Measurements from ENCODE around the gene PDSS2. TPM values are rescaled to one million over a fixed set of nuclear protein-coding genes. Genes with fewer than 3 reads are reported as not detected.
A peak's percentile ranks its signal among the peaks of the same experiment; 100 is the strongest.
"Not testable (repeated sequence)": the region's sequence is repeated elsewhere in the genome, so short reads cannot be mapped to it uniquely, and the experiment has no call there.

Gene PDSS2
- total and polyA plus RNA-seq, 7 donors = 4.7 to 16.7 (median 9.3) TPM

- no peak for DNase-seq
- 96 to 97% (median 97%) methylated on average over 7 of the region's 7 CpGs for WGBS, 3 donors
Measured at GRCh38 chr6:107198631-107199416, 260.5 kb downstream of the PDSS2 start.

GRCh38 chr6:107196152-107196551 lies 263.2 kb downstream of the PDSS2 start:
- Histone ChIP-seq H3K4me1 (peaks cover 7% of the 10 kb centered on the region), H3K4me3 (no peak overlapping the region), H3K9me3 (no peaks in the 10 kb centered on the region), H3K27ac (no peak overlapping the region), H3K27me3 (ENCODE audit: insufficient read depth in 3 of 3, low read length in 2 of 3) (no peaks in the 10 kb centered on the region), H3K36me3 (ENCODE audit: insufficient read depth in 1 of 2, low read depth in 1 of 2) (no peaks in the 10 kb centered on the region)
- intact Hi-C loops (cut with DNase I) = no loop called here
- no peak for ATAC-seq
- WGBS, 3 donors = 72 to 80% (median 79%) methylated on average over 3 of the region's 3 CpGs
- TF ChIP-seq CTCF (IDR thresholded peaks at IDR 0.05) = no peak
- no peak for DNase-seq

More at GRCh38 chr6:107198631-107199416, 260.5 kb downstream of the PDSS2 start:
- no peaks in the 10 kb centered on the region for H3K27me3 ChIP-seq (ENCODE audit: insufficient read depth in 3 of 3, low read length in 2 of 3)
- no peaks in the 10 kb centered on the region for H3K4me1 ChIP-seq
- H3K4me3 ChIP-seq = no peak overlapping the region
- TF ChIP-seq CTCF (IDR thresholded peaks at IDR 0.05) = no peak
- no peaks in the 10 kb centered on the region for H3K9me3 ChIP-seq
- H3K27ac ChIP-seq = no peak overlapping the region
- no peak for ATAC-seq
- no peaks in the 10 kb centered on the region for H3K36me3 ChIP-seq (ENCODE audit: insufficient read depth in 1 of 2, low read depth in 1 of 2)
- intact Hi-C loops (cut with DNase I) = no loop called here

GRCh38 chr6:107194723-107195122 lies 264.6 kb downstream of the PDSS2 start:
- H3K36me3 ChIP-seq (ENCODE audit: insufficient read depth in 1 of 2, low read depth in 1 of 2); ATAC-seq; H3K4me1 ChIP-seq; intact Hi-C loops (cut with DNase I); H3K27ac ChIP-seq; DNase-seq; H3K27me3 ChIP-seq (ENCODE audit: insufficient read depth in 3 of 3, low read length in 2 of 3); H3K9me3 ChIP-seq; H3K4me3 ChIP-seq: not testable (repeated sequence)
- 93 to 94% (median 94%) methylated on average over 8 of the region's 8 CpGs for WGBS, 3 donors

GRCh38 chr6:107192830-107193229 lies 266.5 kb downstream of the PDSS2 start:
- intact Hi-C loops (cut with DNase I) = no loop called here
- 26 to 40% (median 26%) methylated on average over 4 of the region's 4 CpGs for WGBS, 3 donors
- no peaks in the 10 kb centered on the region for H3K36me3 ChIP-seq (ENCODE audit: insufficient read depth in 1 of 2, low read depth in 1 of 2)
- ATAC-seq = peak; percentile 80 to 95 (median 84)
- peak overlapping the region; percentile 46 for H3K27ac ChIP-seq
- no peaks in the 10 kb centered on the region for H3K9me3 ChIP-seq
- DNase-seq = no peak
- H3K4me3 ChIP-seq = no peak overlapping the region
- no peak for TF ChIP-seq CTCF (IDR thresholded peaks at IDR 0.05)
- peaks cover 7% of the 10 kb centered on the region for H3K4me1 ChIP-seq
- H3K27me3 ChIP-seq (ENCODE audit: insufficient read depth in 3 of 3, low read length in 2 of 3) = no peaks in the 10 kb centered on the region

- DNase-seq (no peak), ATAC-seq (no peak)
- Histone ChIP-seq H3K4me1 (peaks cover 3% of the 10 kb centered on the region), H3K27me3 (ENCODE audit: insufficient read depth in 3 of 3, low read length in 2 of 3) (no peaks in the 10 kb centered on the region), H3K9me3 (no peaks in the 10 kb centered on the region), H3K27ac (no peak overlapping the region), H3K4me3 (no peak overlapping the region), H3K36me3 (ENCODE audit: insufficient read depth in 1 of 2, low read depth in 1 of 2) (no peaks in the 10 kb centered on the region)
- intact Hi-C loops (cut with DNase I) = no loop called here
- WGBS, 3 donors = 65 to 88% (median 87%) methylated on average over 6 of the region's 6 CpGs
- no peak for TF ChIP-seq CTCF (IDR thresholded peaks at IDR 0.05)
Measured at GRCh38 chr6:107187630-107188029, 271.7 kb downstream of the PDSS2 start.
